Measurements from ENCODE around the gene MTA3.

The MTA3 gene

GRCh38 chr2:42786561-42787345 is 218.3 kb downstream of the MTA3 start:
- TF ChIP-seq CTCF (IDR thresholded peaks at IDR 0.05) = no peak

DNA sequence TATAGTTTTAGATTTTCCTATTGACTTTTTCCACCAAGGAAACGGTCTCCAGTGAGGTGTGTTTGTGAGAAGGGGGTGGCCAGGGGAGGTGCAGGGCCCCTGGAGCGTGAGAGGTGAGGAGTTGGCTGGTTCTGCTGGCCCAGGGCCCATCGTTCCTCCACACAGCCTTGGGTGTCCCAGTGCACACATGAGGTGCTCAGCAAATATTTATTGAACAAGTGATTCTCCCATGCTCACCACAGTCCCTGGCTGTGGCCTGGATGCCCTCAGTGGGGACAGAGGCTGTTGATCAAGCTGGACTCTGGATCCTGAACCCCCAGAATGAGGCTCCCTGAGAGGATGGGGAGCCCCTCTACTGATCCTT is 219.0 kb downstream of the MTA3 start:
- no peak for TF ChIP-seq CTCF (IDR thresholded peaks at IDR 0.05)

GRCh38 chr2:42787788-42788477 is 219.5 kb downstream of the MTA3 start:
- TF ChIP-seq CTCF (IDR thresholded peaks at IDR 0.05) = no peak

- no peak for TF ChIP-seq CTCF (IDR thresholded peaks at IDR 0.05)
Observed at GRCh38 chr2:42788478-42788793, 220.0 kb downstream of the MTA3 start.

DNA sequence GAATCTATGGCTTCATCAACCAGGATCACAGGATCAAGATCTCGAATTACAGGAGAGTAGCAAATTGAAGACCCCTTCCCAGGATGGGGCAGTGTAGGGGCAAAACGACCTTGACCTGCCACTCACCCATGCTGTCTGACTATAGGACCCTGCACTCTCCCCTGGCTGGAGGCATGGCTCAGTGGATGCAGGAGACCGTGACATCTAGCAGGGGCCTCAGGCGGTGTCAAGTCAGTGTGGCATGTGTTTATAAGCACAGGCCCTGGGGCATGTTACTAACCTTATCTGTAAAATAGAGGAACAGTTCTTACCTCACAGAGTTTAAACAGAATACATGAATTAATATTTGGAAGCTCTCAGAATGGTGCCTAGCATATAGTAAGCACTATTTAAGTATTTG is 220.4 kb downstream of the MTA3 start:
- no peak for TF ChIP-seq CTCF (IDR thresholded peaks at IDR 0.05)

DNA sequence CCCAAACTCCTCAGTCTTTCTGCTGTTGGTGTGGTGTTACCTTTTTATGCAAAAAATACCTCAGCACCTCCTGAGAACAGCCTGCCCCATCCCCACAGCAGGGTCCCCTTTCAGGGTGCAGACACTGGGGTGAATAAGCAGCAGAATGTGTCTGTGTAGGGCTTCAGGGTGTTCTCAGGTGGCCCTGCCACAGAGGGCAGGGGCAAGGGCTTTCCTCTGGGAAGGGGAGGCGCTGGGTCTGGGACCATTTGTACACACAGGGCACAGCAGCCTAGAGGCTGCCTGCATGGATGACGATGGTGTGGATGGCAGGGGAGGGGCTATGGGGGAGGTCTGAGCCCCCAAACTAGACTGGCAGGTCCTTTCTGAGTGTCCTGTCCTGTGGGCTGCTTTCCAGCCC is 221.3 kb downstream of the MTA3 start:
- TF ChIP-seq CTCF (IDR thresholded peaks at IDR 0.05) = no peak

DNA sequence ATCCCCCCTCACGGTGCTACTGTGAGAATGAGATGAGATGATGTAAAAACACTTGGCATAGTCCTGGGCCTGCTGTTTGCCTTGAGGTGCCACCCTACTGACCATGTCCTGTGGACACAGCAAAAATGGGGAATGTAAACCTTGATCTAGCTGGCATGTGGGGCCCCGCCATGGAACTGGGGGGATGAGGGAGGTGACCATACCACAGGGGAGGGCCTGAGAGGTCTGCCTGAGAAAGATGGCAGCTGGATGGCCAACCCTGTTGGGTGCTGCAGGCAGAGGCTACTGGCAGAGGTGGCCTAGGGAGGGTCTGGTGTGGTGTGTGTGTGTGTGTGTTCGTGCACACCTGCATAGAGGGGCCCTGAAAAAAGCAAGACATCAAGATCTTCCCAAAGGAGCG is 223.2 kb downstream of the MTA3 start:
- no peak for TF ChIP-seq CTCF (IDR thresholded peaks at IDR 0.05)
